ENCODE measurements around the gene MDP1. TPM values are rescaled to one million over a fixed set of nuclear protein-coding genes. Genes with fewer than 3 reads are reported as not detected.

Gene MDP1
- total and polyA plus RNA-seq, 10 donors = 11.0 to 39.6 (median 22.4) TPM

DNA sequence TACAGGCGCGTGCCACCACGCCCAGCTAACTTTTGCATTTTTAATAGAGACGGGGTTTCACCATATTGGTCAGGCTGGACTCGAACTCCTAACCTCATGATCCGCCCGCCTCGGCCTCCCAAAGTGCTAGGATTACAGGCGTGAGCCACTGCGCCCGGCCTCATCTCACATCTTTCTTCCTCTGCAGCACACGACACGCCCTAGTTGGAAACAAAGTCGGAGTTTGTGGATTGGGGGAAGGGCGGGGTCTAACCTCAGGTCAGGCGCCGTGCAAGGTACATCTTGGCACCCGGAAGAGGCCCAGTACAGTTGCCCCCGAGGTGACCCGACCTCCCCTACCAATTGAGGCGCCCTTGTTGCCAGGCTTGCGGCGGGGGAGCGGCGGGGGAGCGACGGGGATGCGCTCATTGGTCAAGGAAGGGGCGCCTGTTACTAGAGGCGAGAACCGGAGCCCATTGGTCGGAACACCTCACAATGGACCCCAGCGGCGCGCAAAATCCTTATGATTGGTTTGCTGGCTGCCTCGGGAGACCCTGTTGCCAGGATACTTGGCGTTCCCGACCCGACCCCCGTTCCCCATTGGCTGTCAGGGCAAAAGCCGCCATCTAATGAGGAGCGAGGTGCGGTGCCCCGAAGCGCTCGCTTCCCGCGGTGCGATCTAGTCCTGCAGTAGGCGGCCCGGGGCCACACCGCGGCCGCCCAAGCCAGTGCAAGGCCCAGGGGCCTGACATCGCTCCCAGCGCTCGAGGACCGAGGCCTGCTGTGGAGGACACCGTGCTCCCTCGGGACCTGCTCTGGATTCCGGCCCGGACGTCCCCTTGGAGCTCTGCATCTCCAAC lies 44.2 kb downstream of the MDP1 start, which contains the start of gene REC8:
TSS of gene REC8 (plus strand) at position 659 of the 839 bp plus-strand sequence. CDS start 473 bp downstream, outside the sequence.
- DNase-seq = peak; percentile 94
- H3K36me3 ChIP-seq = peaks cover 0 to 86% (median 46%) of the 10 kb centered on the region in 6 donors
- H3K4me1 ChIP-seq = peaks cover 6 to 52% (median 31%) of the 10 kb centered on the region in 6 donors
- H3K27ac ChIP-seq = peak within 1 kb of the TSS in 6 of 8 donors; percentile 35 to 77 (median 64)
- no peaks in the 10 kb centered on the region for H3K27me3 ChIP-seq (replicated peaks in 1 of 7)
- intact Hi-C loops (cut with DNase I; ENCODE audit: low total_unique reads) = no loop called here
- H3K4me3 ChIP-seq = peak within 1 kb of the TSS; percentile 34 to 72 (median 49)
- H3K9me3 ChIP-seq = no peaks in the 10 kb centered on the region
- TF ChIP-seq CTCF (IDR thresholded peaks at IDR 0.05 in 8 of 11, conservative IDR thresholded peaks at IDR 0.05 in 3 of 11) (no peak), POLR2A (IDR thresholded peaks at IDR 0.05) (no peak), POLR2AphosphoS5 (IDR thresholded peaks at IDR 0.05) (peak; percentile 77 to 90 (median 77))
- 7 to 16% (median 13%) methylated on average over 28 to 63 of the region's 63 CpGs for WGBS, 5 donors

- H3K36me3 ChIP-seq = peaks cover 30 to 86% (median 71%) of the 10 kb centered on the region in 6 donors
- DNase-seq = peak; percentile 27
- no peak for TF ChIP-seq CTCF (IDR thresholded peaks at IDR 0.05 in 8 of 11, conservative IDR thresholded peaks at IDR 0.05 in 3 of 11)
- peak in 1 of 3 donors; percentile 64 for TF ChIP-seq POLR2AphosphoS5 (IDR thresholded peaks at IDR 0.05)
- no peak for TF ChIP-seq POLR2A (IDR thresholded peaks at IDR 0.05)
- peaks cover 24 to 85% (median 67%) of the 10 kb centered on the region in 6 donors for H3K4me1 ChIP-seq
- intact Hi-C loops (cut with DNase I; ENCODE audit: low total_unique reads) = no loop called here
- 66 to 82% (median 70%) methylated on average over 3 of the region's 3 CpGs for WGBS, 5 donors
- peak overlapping the region in 1 of 8 donors; percentile 11 for H3K4me3 ChIP-seq
- H3K27me3 ChIP-seq (replicated peaks in 1 of 7) = no peaks in the 10 kb centered on the region
- peak overlapping the region in 7 of 8 donors; percentile 17 to 99 (median 63) for H3K27ac ChIP-seq
- no peaks in the 10 kb centered on the region for H3K9me3 ChIP-seq
Measured at GRCh38 chr14:24167469-24168114, 48.3 kb downstream of the MDP1 start.

- no peak for DNase-seq
- Histone ChIP-seq H3K36me3 (peaks cover 30 to 91% (median 73%) of the 10 kb centered on the region in 6 donors), H3K27me3 (replicated peaks in 1 of 7) (no peaks in the 10 kb centered on the region), H3K4me3 (no peak overlapping the region), H3K4me1 (peaks cover 25 to 80% (median 61%) of the 10 kb centered on the region in 6 donors), H3K27ac (peak overlapping the region in 5 of 8 donors; percentile 17 to 99 (median 95)), H3K9me3 (no peaks in the 10 kb centered on the region)
- WGBS, 5 donors = 95 to 97% (median 95%) methylated on average over 5 of the region's 5 CpGs
- no peak for TF ChIP-seq POLR2AphosphoS5 (IDR thresholded peaks at IDR 0.05)
- TF ChIP-seq POLR2A (IDR thresholded peaks at IDR 0.05) = no peak
- no peak for TF ChIP-seq CTCF (IDR thresholded peaks at IDR 0.05 in 8 of 11, conservative IDR thresholded peaks at IDR 0.05 in 3 of 11)
- intact Hi-C loops (cut with DNase I; ENCODE audit: low total_unique reads) = no loop called here
Measured at GRCh38 chr14:24165785-24166184, 50.1 kb downstream of the MDP1 start.

All from spleen (tissue), 11 donors.